AG10803 (cell line): ENCODE results near the gene MGA.
"Not testable (repeated sequence)": the region's sequence is repeated elsewhere in the genome, so short reads cannot be mapped to it uniquely, and the experiment has no call there.

Source experiments
- DNase-seq: peaks from one replicate; pipeline ENCODE4 v3.0.0; 2010; ENCODE audit warnings: low read depth
- H3K4me3 ChIP-seq: 2 replicates; pipeline ENCODE4 v1.5.1; 2011; ENCODE audit warnings: mild to moderate bottlenecking, low read length, control low read depth
- CTCF ChIP-seq: conservative IDR thresholded peaks from 2 replicates; pipeline ENCODE4 v1.5.1; 2011; ENCODE audit warnings: mild to moderate bottlenecking, low read length, control low read depth, inconsistent platforms

The MGA gene

GRCh38 chr15:41732483-41732882, 72.3 kb downstream of the MGA start:
- no peak for TF ChIP-seq CTCF
- no peak for DNase-seq
- no peak overlapping the region for H3K4me3 ChIP-seq

- peak; percentile 10 for DNase-seq
- H3K4me3 ChIP-seq, result no peak overlapping the region
- no peak for TF ChIP-seq CTCF
These were observed 73.9 kb downstream of the MGA start for GRCh38 chr15:41734079-41734478.

- no peak for TF ChIP-seq CTCF
- no peak for DNase-seq
- H3K4me3 ChIP-seq, result no peak overlapping the region
These were observed 74.8 kb downstream of the MGA start for GRCh38 chr15:41735046-41735445.

- not testable (repeated sequence) for DNase-seq, H3K4me3 ChIP-seq
These were observed 75.3 kb downstream of the MGA start for GRCh38 chr15:41735492-41735891.

- DNase-seq, result peak; percentile 8
- no peak overlapping the region for H3K4me3 ChIP-seq
- no peak for TF ChIP-seq CTCF
These were observed 86.6 kb downstream of the MGA start for GRCh38 chr15:41746802-41747201.

- DNase-seq, result no peak
- TF ChIP-seq CTCF, result no peak
- H3K4me3 ChIP-seq, result no peak overlapping the region
These were observed 96.0 kb downstream of the MGA start for GRCh38 chr15:41756198-41756597.

- H3K4me3 ChIP-seq, result no peak overlapping the region
- TF ChIP-seq CTCF, result peak; percentile 87
- DNase-seq, result peak; percentile 82
These were observed 112.6 kb downstream of the MGA start for GRCh38 chr15:41772720-41773331.

- DNase-seq, result no peak
- peak overlapping the region; percentile 90 for H3K4me3 ChIP-seq
- no peak for TF ChIP-seq CTCF
These were observed 113.1 kb downstream of the MGA start for GRCh38 chr15:41773332-41773728.
